LHCN-M2 (cell line): ENCODE measurements around the gene TUBGCP6. TPM values are rescaled to one million over a fixed set of nuclear protein-coding genes. Genes with fewer than 3 reads are reported as not detected.

Source experiments
- DNase-seq: peaks from one replicate; pipeline ENCODE4 v3.0.0-alpha.2; 2012; ENCODE audit warnings: low read depth
- total RNA-seq: library from RNA; depleted of rRNA; stranded (reverse); fragments of >200 nt; gene quantifications from 2 replicates; pipeline ENCODE4 v1.2.3, GENCODE V29; 2014

Gene TUBGCP6
- total RNA-seq, 1 experiment from 2014 or later, result 29.8 TPM

DNA sequence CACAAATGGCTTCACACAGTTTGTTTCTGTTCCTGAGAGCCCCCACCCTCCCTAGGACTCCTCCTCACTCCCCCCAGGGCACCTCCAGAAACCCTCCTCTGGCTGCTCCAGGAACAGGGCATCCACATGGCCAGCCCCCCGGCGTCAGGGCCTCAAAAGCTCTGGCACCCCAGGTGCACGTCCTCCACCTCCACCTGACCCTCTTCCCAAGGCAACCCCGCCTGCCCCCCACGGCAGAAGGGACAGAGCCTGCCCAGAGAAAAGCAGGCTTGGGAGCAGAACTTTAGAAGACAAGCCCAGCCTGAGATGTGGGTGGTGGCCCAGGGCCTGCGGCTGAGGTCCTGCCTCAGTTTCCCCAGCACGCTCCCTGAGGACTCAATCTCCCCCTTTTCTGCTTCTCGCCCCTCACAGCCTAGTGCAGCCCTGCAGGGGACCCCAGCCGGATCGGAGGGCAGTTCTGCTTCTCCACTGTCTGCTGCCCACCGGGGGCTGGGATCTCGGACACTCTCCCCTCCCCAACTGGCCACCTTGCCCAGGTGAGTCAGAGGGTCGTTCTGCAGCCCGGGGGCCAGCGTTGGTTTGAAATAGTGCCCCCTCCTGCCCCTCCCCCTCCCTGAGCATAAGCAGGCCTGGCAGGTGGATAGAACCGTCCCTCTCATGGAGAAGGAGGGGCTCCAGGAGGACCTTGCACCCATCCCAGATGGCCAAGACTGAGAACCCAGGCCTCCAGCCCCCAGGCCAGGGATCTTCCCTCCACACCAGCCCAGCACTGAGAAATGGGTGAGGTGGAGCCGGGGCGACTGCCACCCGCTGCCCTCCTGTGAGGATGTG is 61.5 kb downstream of the TUBGCP6 start:
- DNase-seq, result no peak

DNA sequence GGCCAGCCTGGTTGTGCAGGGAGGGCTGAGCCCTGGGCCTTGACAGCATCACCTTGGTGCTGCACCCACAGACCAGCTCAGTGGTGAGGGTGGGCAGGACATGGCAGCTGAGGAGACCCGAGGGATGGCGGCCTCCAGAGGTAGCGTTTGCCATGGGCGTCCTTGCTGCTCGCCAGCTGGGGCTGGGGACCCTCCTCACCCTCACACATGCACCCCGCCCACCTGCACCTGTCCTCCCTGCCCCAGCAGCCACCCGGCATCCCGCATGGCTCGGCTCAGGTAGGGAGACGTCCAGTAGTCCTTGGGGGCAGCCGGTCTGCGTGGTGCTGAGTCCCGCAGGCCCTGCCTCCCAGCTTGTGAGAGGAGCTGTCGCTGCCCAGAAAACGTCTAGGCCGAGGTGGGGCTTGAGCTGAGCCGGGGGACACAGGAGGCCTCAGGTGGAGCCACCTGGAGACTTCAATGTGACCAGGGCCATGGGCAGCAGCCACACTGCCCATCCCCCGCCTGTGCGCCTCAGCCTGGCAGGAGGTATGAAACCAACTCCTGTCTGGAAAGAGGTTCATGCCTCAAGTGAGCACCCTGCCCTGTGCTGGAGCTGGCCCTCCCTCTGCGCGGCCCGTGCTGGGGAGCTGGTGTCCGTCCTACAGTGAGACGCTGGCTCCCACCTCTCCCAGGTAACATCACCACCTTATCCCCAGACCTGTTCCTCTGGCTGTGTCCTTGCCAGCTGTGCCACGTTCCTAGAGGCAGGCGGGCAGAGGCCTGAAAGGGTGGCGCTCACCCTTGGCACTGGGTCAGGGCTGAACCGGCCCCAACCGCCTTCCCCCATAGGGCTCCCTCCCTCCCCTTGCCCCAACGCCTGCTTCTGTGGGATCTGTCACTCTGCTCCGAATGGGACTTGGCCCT is 62.4 kb downstream of the TUBGCP6 start:
- no peak for DNase-seq

DNA sequence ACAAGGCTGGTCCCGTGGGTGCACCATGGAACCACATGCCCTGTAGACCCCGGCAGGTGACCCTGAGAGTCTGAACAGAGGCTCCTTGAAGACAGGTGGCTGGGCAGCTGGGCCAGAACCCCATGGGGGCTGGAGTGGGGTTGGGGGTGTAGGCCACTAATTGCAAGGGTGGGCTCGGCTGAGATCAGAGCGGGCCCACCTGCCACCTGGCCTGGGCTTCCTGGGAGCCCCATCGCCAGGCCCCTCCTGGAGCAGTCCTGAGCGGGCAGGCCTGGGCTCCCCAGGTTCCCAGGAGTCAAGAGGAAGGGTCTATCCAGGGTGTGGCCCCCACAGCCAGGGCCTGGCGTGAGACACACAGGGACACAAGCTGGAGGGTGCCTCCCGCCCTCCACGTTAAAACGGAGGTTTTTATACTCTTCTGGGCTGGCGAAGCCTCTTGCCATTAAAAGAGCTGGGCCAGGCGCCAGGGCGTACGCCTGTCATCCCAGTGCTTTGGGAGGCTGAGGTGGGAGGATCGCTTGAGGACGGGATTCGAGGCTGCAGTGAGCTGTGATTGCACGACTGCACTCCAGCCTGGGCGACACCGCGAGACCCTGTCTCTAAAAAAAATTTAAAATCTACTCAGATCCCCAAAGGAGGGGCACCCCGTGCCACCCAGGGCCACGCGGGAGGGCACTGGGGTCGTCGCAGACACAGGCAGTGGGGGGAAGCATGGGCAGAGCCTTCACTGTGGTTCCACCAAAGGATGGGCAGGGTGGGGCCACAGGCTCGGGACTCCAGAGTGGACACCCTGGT is 63.9 kb downstream of the TUBGCP6 start:
- DNase-seq, result no peak

DNA sequence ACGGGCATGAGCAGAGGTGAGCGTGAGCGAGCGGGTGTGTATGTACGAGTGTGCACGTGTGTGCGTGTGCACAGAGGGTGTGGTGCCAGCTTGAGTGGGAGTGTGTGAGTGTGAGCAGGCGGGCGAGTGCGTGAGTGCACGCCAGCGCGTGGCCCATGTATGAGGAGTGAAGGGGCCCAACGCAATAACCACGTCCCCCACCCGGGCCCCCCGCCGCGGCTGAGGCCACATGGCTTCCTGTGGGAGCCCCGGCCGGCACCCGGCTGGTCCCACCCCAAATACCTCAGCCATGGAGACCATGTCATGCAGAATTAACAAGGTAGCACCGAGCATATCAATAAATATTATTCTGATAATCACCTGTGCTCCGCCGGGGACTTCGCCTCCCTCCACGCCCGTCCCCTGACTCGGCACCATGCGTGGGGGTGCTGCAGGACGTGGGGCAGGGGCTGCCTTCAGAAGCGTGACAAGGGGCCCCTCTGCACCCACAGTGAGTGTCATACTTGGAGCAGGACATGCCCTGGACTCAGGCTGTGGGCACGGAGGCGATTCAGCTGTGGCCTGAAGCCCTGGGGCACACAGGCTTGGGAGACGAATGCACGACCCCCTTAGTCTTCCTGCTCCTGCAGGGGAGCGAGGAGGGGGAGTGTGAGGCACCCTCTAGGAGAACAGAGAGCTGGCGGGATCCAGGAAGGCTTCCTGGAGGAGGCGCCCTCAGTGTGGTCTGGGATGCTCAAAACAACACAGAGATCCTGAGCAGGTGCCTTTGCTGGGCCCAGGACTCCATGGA is 64.7 kb downstream of the TUBGCP6 start:
- no peak for DNase-seq

DNA sequence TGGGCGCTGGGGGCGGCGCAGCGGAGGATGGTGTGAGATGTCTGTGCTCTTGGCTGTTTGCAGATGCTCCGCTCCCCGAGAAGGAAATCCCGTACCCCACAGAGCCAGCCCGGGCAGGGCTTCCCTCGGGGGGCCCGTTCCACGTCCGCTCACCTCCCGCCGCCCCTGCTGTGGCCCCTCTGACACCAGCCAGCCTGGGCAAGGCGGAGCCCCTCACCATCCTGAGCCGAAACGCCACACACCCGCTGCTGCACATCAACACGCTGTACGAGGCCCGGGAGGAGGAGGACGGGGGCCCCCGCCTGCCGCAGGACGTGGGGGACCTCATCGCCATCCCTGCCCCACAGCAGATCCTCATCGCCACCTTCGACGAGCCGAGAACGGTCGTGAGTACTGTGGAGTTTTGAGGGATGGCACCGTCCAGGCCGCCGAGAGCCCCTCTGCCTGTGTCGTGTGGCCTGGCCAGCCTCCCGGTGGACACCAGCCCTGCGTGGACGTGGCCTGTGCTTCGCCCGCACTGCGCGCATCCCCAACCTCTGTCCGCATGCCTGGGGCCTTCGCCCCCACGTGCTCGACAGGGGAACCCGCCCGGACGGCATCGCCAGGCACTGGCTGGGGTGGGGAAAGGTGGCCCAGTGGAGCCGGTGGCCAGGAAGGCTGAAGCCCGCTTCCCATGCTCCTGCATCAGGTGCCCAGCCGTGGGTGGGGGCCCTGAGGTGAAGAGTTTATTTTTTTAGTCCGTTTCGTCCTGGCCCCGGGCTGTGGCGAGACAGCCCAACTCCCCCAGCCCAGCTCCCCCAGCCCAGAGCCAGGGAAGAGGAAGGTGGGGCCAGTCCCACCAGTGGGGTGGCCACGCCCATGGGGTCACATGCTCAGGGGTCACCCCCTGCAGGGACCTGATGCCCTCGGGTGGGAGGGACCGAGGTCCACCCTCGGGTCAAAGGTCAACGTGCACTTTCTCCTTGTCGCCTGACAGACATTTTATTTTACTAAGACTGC is 65.7 kb downstream of the TUBGCP6 start:
- no peak for DNase-seq

DNA sequence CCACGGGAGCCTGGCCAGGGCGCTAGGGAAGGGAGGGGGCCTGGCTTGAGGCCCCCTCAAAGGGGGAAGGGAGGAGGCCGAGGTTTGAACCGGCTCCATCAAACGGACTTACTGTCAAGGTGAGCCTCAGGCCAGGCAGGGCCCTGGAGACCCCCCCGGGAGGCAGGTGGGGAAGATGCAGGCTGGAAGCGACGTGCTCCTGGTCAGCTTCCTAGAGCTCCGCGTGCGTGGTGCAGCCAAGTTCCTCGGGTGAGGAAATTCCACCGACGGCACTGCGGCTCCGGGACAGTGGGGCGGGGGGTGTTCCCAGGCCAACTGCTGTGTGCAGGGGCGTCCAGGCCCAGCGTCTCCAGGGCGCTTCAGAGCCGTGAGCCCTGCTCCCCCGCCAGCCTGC is 66.4 kb downstream of the TUBGCP6 start:
- DNase-seq, result no peak

DNA sequence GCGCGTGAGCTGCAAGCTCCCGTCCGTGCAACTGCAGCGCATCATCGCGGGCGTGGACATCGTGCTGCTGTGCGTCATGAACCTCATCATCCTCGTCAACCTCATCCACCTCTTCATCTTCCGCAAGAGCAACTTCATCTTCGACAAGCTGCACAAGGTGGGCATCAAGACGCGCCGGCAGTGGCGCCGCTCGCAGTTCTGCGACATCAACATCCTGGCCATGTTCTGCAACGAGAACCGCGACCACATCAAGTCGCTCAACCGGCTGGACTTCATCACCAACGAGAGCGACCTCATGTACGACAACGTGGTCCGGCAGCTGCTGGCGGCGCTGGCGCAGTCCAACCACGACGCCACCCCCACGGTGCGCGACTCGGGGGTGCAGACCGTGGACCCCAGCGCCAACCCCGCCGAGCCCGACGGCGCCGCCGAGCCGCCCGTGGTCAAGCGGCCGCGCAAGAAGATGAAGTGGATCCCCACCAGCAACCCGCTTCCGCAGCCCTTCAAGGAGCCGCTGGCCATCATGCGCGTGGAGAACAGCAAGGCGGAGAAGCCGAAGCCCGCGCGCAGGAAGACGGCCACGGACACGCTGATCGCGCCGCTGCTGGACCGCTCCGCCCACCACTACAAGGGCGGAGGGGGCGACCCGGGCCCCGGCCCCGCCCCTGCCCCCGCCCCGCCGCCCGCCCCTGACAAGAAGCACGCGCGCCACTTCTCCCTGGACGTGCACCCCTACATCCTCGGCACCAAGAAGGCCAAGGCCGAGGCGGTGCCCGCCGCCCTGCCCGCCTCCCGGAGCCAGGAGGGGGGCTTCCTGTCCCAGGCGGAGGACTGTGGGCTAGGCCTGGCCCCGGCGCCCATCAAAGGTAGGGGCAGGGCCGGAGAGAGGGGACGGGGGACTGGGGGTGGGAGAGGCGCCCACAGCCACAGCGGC is 67.0 kb downstream of the TUBGCP6 start:
- DNase-seq, result no peak

DNA sequence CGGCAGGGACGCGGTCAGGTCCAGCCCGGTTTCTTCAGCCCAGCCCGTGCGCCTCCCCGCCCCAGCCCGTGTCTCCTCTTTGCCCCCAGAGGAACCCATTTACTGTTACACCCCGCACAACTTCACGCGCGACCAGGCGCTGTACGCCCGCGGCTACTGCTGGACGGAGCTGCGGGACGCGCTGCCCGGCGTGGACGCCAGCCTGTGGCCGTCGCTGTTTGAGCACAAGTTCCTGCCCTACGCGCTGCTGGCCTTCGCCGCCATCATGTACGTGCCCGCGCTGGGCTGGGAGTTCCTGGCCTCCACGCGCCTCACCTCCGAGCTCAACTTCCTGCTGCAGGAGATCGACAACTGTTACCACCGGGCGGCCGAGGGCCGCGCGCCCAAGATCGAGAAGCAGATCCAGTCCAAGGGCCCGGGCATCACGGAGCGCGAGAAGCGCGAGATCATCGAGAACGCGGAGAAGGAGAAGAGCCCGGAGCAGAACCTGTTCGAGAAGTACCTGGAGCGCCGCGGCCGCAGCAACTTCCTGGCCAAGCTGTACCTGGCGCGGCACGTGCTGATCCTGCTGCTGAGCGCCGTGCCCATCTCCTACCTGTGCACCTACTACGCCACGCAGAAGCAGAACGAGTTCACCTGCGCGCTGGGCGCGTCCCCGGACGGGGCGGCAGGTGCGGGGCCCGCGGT is 67.8 kb downstream of the TUBGCP6 start:
- no peak for DNase-seq

DNA sequence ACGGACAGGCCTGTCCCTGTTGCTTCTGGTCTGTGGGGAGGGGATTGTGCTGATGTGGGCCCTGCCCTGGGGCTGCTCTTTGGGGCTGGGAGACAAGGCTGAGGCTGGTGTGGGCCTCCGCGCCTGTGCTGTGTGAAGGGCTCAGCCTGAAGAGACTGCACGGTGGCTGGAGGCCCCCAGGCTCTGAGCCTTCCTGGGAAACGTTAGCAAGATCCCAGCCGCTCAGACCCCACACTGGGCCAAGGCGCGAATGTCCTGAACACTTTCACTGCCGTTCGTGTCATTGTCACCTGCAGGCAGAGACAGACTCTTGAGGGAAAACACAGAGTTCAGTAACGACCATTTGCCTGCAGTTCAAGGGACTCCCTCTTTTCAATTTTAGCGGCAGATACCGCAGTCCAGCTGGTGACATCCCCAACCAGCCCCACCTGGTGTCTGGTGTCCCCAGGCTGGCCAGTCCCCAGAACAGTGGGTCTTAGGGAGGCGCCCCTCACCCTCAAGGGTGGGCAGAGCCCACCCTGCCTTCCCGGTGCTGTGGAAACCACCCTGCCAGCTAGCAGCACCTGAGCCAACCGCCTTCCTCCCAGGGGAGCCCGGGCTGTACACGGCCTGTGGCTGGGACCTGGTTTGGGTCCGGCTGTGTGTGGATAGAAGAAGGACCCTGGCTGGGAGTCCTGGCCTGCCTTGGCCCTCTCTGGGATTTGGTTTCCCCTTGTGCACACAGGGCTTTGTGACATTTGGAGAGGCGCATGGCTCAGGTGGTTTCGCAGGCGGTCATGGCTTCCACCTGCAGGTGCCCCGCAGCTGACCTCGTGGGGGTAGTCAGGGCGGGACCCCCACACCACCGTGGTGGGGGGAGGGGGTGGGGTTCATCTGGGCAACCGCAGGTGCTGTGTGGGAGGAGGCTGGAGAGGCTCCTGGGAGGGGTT is 68.6 kb downstream of the TUBGCP6 start:
- DNase-seq, result no peak

DNA sequence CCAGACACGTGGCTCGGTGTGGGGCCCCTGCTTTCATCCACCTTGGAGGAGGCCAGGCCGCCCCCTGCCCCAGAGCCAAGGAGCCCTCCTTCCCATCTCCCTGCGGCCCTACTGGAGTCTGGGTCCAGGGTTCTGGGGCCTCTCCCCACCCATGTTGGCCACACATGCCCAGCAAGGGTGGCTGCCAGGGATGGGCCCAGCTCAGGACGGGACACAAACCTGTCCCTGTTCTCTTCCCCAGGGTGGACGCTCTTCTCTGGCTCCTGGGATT is 69.7 kb downstream of the TUBGCP6 start:
- no peak for DNase-seq

DNA sequence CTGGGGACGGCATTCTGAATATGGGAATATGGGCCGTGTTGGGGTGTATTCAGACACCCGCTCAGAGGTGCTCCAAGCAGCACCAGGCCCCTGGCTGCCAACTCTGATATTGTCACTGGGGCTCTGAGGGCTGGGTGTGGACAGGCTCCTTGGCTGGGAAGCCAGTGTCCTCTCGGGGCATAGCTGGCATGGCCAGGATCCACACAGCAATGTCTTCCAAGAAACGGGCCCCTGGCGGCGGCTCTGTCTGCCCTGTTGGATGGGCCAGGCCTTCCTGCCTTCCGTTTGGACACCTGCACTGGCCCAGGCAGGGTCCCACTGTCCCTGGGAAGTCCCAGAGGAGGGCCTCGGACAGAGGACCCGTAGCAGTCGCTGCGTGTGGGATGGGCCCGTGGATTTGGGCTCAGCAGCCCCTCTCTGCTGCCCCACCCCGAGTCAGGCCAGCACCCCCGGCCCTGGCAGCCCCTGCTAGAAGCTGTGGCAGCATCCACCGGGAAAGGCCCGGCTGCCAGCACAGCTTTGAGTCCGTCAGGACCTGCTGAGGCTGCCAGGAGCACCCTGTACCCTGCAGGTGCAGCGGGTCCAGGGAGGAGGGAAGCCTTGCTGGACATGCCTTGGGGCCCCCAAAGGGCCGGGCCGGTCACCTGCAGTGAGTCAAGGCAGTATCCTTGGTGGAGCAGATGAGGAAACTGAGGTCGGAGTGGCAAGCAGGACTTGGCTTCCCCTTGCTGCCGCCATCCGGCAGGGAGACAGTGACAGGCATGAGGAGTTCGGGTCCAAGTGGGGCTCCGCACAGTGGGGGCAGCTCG is 70.2 kb downstream of the TUBGCP6 start:
- no peak for DNase-seq

DNA sequence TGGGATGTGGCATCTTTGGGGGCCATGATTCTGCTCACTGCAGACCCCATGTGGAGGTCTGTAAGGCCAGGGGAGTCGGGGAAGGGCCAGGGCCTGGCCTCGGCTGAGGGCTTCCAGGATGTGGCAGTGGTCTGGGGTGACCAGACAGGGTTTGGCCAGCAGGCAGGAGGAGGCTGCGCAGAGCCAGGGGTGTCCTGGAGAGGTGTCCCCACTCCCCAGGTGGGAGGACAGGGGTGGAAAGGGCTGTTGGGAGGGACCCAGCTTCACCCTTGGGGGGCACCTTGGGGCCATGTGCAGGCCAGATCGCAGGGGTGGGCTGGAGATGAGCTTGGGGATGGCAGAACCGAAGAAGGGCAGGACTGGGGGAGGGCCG is 70.9 kb downstream of the TUBGCP6 start:
- no peak for DNase-seq

DNA sequence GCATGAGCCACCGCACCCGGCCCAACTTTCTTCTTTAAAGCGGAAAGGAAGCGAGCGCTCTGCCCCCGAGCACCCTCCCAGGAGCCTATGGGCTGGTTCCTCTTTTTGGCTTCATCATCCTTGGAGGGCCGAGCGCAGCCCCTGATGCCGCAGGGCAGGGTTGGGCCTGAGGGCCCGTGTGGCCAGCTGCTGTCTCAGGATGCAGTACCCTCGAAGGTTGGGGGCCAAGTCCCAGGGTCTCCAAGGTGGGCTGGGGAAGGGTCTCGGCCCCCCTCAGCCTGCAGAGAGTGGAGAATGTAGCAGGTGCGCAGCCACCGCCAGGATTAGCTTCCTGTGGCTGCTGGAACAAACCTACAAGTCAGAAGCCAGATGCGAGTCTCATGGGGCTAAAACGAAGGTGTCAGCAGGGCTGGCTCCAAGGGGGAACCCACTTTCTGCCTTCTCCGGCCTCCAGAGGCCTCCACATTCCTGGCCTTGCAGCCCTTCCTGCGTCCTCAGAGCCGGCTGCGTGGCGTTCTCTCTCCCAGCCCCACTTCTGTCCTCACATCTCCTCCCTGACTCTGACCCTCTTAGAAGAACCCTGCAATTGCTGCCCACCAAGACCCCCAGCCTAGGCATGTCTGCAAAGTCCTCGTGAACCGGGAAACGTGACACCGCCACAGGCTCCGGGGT is 71.4 kb downstream of the TUBGCP6 start:
- no peak for DNase-seq

DNA sequence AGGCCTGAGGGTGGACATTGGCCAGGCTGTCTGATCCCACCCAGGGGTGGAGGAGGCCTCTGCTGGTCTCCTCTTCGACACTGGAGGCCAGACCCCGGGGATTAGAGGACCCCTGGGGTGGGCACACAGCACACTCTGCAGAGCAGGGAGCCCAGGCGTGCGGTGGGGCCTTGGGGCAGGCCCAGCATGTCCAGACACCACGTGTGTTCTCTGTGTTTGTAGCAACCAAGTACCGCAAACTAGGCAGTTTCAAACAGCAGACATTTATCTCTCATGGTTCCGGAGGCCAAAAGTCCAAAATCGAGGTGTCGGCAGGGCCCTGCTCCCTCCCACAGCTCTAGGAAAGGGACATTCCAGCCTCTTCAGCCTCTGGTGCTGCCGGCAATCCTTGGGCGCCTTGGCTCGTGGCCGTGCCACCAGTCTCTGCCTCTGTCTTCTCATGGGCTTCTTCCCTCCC is 72.8 kb downstream of the TUBGCP6 start:
- no peak for DNase-seq

DNA sequence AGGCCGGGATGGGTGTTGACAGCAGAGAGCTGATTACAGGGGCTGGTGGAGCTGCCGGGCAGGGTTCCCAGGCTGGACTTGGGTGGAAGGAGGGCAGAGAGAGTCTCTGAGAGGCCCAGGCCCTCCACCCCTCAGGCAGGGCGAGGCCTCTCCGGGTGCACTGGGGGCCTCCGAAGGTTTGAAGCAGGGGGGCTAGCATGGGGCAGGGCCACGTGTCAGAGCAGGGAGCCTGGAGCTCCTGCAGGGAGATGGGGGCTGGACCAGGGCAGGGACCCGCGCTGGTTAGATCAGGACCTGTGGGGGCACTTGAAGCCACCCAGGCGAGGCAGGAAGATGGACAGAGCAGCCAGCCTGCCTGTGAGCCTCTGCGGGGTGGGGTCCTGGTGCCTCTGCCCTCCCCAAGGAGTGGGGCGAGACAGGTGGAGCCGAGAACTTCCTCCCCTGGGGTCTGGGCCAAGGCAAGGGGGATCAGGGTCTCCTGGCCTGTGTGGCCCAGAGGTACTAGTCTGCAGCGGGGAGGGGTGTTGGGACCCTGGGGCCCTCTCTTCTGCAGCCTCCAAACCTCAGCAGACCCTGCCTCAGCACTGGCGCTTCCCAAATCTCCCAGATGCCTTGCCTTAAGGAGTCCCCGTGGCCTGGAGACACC is 73.4 kb downstream of the TUBGCP6 start:
- no peak for DNase-seq
